GM13976 (cell line): ENCODE results near the gene GAB2.
"Not testable (repeated sequence)": the region's sequence is repeated elsewhere in the genome, so short reads cannot be mapped to it uniquely, and the experiment has no call there.

Experiments used
- DNase-seq: peaks from one replicate; pipeline ENCODE4 v3.0.0; 2012; ENCODE audit warnings: low spot score
- CTCF ChIP-seq: IDR thresholded peaks from 2 replicates; pipeline ENCODE4 v1.5.1; 2012; ENCODE audit warnings: borderline replicate concordance, mild to moderate bottlenecking; ENCODE audit not compliant: insufficient read depth; ENCODE audit errors: extremely low read depth, missing control alignments, control extremely low read depth
- in situ Hi-C: fragments of 300-500 bp; cut with MboI; formaldehyde crosslinking; loops from one replicate; pipeline ENCODE4 v1.12.0; 2022; ENCODE audit warnings: low sequenced_read_pairs, mixed read lengths, inconsistent platforms; ENCODE audit not compliant: unreplicated experiment

Gene GAB2

GRCh38 chr11:78295991-78296930, 121.4 kb downstream of the GAB2 start:
- in situ Hi-C loops, result no loop called here
- DNase-seq, result no peak
- no peak for TF ChIP-seq CTCF

- no peak for DNase-seq
- TF ChIP-seq CTCF, result no peak
- in situ Hi-C loops, result no loop called here
Measured at GRCh38 chr11:78295347-78295746, 122.3 kb downstream of the GAB2 start.

DNA sequence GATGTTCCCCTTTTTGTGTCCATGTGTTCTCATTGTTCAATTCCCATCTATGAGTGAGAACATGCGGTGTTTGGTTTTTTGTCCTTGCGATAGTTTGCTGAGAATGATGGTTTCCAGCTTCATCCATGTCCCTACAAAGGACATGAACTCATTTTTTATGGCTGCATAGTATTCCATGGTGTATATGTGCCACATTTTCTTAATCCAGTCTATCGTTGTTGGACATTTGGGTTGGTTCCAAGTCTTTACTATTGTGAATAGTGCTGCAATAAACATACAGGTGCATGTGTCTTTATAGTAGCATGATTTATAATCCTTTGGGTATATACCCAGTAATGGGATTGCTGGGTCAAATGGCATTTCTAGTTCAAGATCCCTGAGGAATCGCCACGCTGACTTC, 123.5 kb downstream of the GAB2 start:
- in situ Hi-C loops, DNase-seq: not testable (repeated sequence)

DNA sequence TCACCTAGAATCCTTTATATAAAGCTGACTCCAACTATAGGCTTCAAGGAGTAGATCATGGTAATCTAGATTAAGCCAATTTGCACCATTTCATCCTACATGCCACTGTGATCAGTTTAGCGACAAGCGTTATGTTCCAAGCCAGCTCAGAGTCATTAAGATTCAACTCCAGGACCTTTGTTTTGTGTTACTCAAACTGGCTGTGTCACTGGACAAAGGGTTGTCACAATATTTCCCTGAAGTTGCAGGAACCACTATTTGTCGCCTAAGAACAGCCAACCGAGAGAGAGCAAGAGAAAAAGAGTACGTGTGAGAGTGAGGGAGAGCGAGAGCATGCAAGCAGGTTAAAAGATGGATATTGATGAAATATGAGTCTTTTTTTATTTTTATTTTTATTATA, 124.1 kb downstream of the GAB2 start:
- TF ChIP-seq CTCF, result no peak
- no peak for DNase-seq
- in situ Hi-C loops, result no loop called here

- in situ Hi-C loops, result no loop called here
- TF ChIP-seq CTCF, result no peak
- no peak for DNase-seq
Measured at GRCh38 chr11:78292109-78292803, 125.4 kb downstream of the GAB2 start.

GRCh38 chr11:78291503-78292108, 126.0 kb downstream of the GAB2 start:
- in situ Hi-C loops, result no loop called here
- no peak for TF ChIP-seq CTCF
- DNase-seq, result no peak
